Colonic mucosa (tissue), 4 donors: Measurements from ENCODE around the gene DNAH2. TPM values are rescaled to one million over a fixed set of nuclear protein-coding genes. Genes with fewer than 3 reads are reported as not detected.

Experiments
- DNase-seq: peaks from one replicate; pipeline ENCODE4 v3.0.0-alpha.2; 2020
- H3K27ac ChIP-seq: fragments of 200-600 bp; one replicate; pipeline ENCODE4 v1.8.0; 2021
- H3K27me3 ChIP-seq: fragments of 200-600 bp; one replicate; pipeline ENCODE4 v1.8.0; 2021
- H3K36me3 ChIP-seq: fragments of 200-600 bp; one replicate; pipeline ENCODE4 v1.8.0; 2021
- H3K4me1 ChIP-seq: fragments of 200-600 bp; one replicate; pipeline ENCODE4 v1.8.0; 2021; ENCODE audit warnings: mild to moderate bottlenecking
- H3K4me3 ChIP-seq: fragments of 200-600 bp; one replicate; pipeline ENCODE4 v1.8.0; 2021
- H3K9ac ChIP-seq, 2 donors: one replicate each; pipeline ENCODE4 v1.7.0; 2013; ENCODE audit warnings: control low read depth in 2 of 2, low read depth in 2 of 2, low read length in 2 of 2
- H3K9me3 ChIP-seq: fragments of 200-600 bp; one replicate; pipeline ENCODE4 v1.8.0; 2021
- CTCF ChIP-seq: fragments of 200-600 bp; IDR thresholded peaks from one replicate; pipeline ENCODE4 v1.8.0; 2022; ENCODE audit warnings: antibody characterized with exemption, mild to moderate bottlenecking
- intact Hi-C: fragments of 100-400 bp; cut with DNase I; formaldehyde crosslinking; loops from one replicate; pipeline ENCODE4 v1.14.1; 2022
- total RNA-seq, 2 donors: library from RNA; stranded (reverse); fragmentation: NEBNext Ultra II Directional in 1 of 2; extraction: Animal tissue kit (Norgen Biotek cat#: 25700) in 1 of 2; gene quantifications; one replicate each; pipeline ENCODE4 v1.2.1, GENCODE V29; 2021
- donor health status: healthy.
- donor health status: DM: no; HTN: no; CAD: no.
- donor health status: DM: no; HTN: no; CAD: no.

The DNAH2 gene
- total RNA-seq, 2 donors from 2014 or later, result 0.32 to 0.62 TPM

GRCh38 chr17:7851438-7852261 lies 134.1 kb downstream of the DNAH2 start:
- Histone ChIP-seq H3K27me3 (no peaks in the 10 kb centered on the region), H3K27ac (no peak overlapping the region), H3K36me3 (peaks cover 20% of the 10 kb centered on the region), H3K9me3 (no peaks in the 10 kb centered on the region), H3K9ac (peak overlapping the region; percentile 8 to 19), H3K4me1 (peaks cover 9% of the 10 kb centered on the region), H3K4me3 (no peak overlapping the region)
- intact Hi-C loops, result loop anchor here (2.0 kb wide), 2 partner anchors 19 to 27 kb away; no protein-coding TSS in a partner anchor
- DNase-seq, result peak; percentile 92
- peak; percentile 94 for TF ChIP-seq CTCF

- no peak overlapping the region for H3K4me3 ChIP-seq
- intact Hi-C loops, result loop anchor here (2.0 kb wide), 1 partner anchor 19 kb away; no protein-coding TSS in a partner anchor
- no peak overlapping the region for H3K27ac ChIP-seq
- peak overlapping the region; percentile 2 to 19 for H3K9ac ChIP-seq
- DNase-seq, result no peak
- H3K27me3 ChIP-seq, result no peaks in the 10 kb centered on the region
- peaks cover 20% of the 10 kb centered on the region for H3K36me3 ChIP-seq
- TF ChIP-seq CTCF, result no peak
- no peaks in the 10 kb centered on the region for H3K9me3 ChIP-seq
- H3K4me1 ChIP-seq, result peaks cover 9% of the 10 kb centered on the region
These were observed 134.7 kb downstream of the DNAH2 start for GRCh38 chr17:7852262-7852670.

- DNase-seq, result no peak
- no peak overlapping the region for H3K4me3 ChIP-seq
- intact Hi-C loops, result loop anchor here (2.0 kb wide), 1 partner anchor 20 kb away; no protein-coding TSS in a partner anchor
- H3K9ac ChIP-seq, result no peak overlapping the region
- no peak for TF ChIP-seq CTCF
- no peaks in the 10 kb centered on the region for H3K9me3 ChIP-seq
- no peak overlapping the region for H3K27ac ChIP-seq
- peaks cover 20% of the 10 kb centered on the region for H3K36me3 ChIP-seq
- peaks cover 9% of the 10 kb centered on the region for H3K4me1 ChIP-seq
- H3K27me3 ChIP-seq, result no peaks in the 10 kb centered on the region
These were observed 135.6 kb downstream of the DNAH2 start for GRCh38 chr17:7852919-7853690.

GRCh38 chr17:7853691-7854038 lies 136.1 kb downstream of the DNAH2 start:
- intact Hi-C loops, result loop anchor here (2.0 kb wide), 1 partner anchor 21 kb away; no protein-coding TSS in a partner anchor
- Histone ChIP-seq H3K36me3 (peaks cover 20% of the 10 kb centered on the region), H3K4me1 (peaks cover 15% of the 10 kb centered on the region)

More at GRCh38 chr17:7853691-7854038, 136.1 kb downstream of the DNAH2 start:
- no peak overlapping the region for H3K27ac ChIP-seq
- no peak for DNase-seq
- TF ChIP-seq CTCF, result no peak
- no peaks in the 10 kb centered on the region for H3K27me3 ChIP-seq
- no peak overlapping the region for H3K9ac ChIP-seq
- H3K4me3 ChIP-seq, result no peak overlapping the region
- H3K9me3 ChIP-seq, result no peaks in the 10 kb centered on the region
